Stimulated activated CD4-positive, alpha-beta T cell treated with anti-CD3 and anti-CD28 coated beads, TNF-alpha, amount 100 ng/mL, for 1 hour (primary cell): ENCODE results near the gene PGLYRP2.

ENCODE experiments used
- DNase-seq, 3 donors: peaks; one replicate each; pipeline ENCODE4 v3.0.0-alpha.2; 2020; ENCODE audit warnings: low read depth in 3 of 3, low spot score in 1 of 3

The PGLYRP2 gene

GRCh38 chr19:15427350-15427700 is 52.0 kb downstream of the PGLYRP2 start:
- no peak for DNase-seq

GRCh38 chr19:15426485-15427349 is 52.6 kb downstream of the PGLYRP2 start:
- DNase-seq, result no peak

DNA sequence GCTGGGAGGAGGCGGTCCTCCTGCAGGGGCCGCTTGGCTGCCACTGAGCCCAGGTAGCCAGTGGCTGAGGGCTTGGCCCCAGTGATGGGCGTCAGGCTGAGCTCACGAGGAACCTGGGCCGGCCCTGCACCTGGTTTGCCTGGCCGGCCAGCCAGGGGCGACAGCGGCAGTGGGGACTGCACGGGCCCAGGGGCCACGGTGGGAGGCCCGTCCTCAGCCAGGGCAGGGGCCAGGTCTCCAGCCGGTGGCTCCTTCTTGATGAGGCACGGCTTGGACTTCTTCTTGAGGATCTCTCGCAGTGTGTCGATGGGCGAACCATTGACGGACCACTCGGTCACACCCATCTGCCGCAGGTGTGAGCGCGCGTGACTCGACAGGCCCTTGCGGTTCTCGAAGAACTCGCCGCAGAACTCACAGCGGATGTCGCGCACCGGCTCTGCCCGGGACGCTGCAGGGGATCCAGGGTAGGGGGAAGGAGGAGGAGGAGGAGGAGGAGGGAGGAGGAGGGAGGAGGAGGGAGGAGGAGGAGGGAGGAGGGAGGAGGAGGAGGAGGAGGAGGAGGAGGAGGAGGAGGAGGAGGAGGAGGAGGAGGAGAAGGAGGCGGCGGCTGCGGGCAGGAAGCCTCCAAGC is 53.9 kb downstream of the PGLYRP2 start:
- DNase-seq, result no peak

GRCh38 chr19:15424692-15425272 is 54.5 kb downstream of the PGLYRP2 start:
- DNase-seq, result no peak

DNA sequence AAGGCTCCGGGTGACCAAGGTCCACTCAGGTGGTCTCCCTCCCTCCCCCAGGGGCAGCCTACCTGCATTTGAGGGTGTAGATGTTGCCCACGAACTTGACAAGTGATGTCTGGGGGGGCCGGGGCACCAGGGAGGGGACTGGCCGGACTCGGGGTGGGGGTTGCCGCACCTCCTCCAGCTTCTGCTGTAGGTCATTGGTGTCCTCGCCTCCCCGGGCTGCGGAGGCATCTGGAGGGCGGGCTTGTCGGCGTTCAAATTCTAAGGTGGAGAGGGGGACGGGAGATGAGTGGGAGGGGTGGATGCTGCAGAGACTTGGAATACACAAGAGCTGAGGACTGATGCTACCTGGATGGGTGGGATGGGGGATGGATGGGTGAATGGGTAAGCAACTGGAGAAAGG is 55.2 kb downstream of the PGLYRP2 start:
- no peak for DNase-seq

GRCh38 chr19:15423130-15423529 is 56.2 kb downstream of the PGLYRP2 start:
- DNase-seq, result no peak

DNA sequence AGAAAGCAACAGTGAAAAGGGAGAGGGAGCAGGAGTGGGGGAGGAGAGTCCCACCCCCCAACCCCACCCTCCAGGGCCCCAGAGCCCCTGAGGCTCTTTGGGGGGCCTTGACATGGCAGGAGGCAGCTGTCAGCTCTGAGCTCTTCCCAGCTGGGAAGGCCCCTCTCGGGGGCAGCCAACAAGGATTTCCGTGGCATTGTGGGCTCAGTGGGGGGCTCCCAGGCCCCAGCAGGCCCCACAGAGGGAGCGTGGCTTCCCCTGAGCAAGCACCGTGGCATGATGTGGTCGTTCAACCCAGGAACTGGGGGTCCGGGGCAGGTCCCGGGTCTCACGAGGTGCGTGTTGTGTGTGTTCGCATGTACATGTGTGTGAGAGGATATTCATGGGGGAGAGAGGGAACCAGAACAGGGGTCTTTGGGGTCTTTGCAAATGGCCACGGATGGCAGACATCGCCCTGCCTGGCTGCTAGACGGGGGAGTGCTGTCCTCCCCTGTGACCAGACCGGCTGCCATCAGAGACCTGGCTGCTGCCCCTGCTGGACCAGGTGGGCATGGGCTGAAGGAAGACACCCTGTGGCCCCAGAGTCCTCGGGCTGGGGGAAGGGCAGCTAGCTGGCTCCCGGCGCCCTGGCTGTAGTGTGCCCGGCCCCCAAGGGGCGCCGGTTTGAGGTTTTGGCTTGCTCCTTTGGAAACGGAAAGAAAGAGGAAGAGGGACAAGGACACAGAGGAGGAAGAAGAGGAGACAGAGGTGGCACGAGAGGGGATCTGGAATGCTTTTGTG is 56.8 kb downstream of the PGLYRP2 start:
- no peak for DNase-seq

DNA sequence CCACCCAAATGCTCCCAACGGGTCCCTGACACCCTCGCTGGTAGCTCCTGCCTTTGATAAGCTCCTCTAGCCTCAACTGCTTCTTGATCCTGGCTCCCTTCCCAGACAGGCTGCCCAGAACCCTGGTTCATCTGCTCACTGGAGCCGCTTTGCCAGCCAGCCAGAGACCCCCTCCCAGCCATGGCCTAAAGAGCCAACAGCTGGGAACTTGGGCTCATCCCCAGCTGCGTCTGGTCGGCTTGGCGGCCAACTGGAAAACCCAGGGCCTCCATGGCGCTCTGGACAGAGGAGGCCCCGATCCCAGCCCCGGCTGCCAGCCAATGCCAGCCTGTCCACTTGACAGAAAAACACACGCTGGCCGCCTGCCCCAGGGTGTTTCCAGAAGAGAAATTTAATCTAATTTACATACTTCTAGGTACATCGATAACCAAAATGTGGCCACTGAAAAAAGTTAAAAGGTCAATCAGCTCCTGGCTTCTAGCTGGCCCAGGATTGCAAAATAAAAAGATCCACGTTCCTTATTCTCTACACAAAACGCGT is 57.5 kb downstream of the PGLYRP2 start:
- no peak for DNase-seq

DNA sequence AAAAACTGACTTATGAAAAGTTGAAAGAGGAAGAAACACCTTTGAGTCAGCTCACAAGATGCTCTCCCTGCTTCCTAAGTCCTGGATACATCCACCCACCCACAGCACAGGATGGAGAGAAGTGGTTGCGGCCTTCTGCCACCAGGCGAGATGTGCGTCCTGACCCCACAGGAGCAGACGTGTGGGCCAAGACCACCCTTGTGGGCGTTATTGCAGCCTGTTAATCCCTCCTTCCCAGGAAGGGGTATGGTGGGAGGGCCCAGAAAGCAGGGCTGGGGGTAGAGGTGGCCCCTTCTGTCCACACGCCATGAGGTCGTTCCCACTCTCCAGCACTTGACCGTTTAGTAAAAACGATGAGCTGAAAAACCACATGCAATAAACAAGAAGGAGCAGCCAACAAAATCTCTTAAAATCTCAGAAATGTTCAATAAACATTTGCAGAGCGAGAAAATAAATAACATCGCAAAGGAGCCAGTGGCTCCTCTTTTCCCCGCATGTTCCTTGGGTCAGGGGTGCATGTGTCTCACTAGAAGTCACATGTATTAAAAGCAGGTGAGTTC is 58.1 kb downstream of the PGLYRP2 start:
- DNase-seq, result no peak

- no peak for DNase-seq
Observed at GRCh38 chr19:15419413-15420025, 59.8 kb downstream of the PGLYRP2 start.
